Stimulated activated CD4-positive, alpha-beta T cell treated with anti-CD3 and anti-CD28 coated beads, Interleukin-4, amount 100 ng/mL, for 1 hour (primary cell): Measurements from ENCODE around the gene NOC4L.
"Not testable (repeated sequence)": the region's sequence is repeated elsewhere in the genome, so short reads cannot be mapped to it uniquely, and the experiment has no call there.

Experiments
- DNase-seq: peaks from one replicate; pipeline ENCODE4 v3.0.0-alpha.2; 2020

Gene NOC4L

DNA sequence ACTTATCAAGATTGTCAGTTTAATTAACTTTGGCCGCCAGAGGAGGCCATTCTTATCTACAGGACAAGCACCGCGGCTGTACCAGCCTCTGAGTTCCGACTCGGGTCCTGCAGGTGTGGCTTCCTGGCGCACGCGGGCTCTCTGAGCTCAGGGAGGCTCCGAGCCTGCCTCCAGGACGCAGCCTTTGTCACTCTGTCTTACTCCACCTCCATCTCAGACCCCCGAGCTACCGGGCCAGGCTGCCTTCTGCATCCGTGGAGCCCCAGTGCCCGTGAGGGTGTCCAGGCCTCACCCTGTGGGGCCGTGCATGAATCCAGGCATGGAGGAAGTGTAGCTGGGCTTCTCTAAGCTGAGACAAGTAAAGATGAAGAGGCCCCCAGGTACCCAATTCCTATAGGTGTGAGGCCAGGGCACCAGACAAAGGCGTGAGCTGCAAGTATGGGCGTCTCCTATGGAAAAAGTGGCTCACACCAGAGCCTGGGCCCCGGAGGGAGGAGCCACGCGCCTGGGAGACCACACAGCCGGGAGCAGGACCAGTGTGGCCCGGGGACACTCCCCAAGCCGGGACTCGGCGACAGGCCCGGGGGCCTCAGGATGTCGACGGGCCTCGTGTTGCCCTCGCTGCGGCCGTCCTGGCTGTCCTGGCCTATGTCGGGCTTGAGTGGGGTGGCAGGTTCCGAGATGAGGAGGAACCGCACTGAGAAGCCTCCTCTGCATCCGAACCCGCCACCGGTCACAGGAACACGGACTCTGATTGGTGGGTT, 42.8 kb downstream of the NOC4L start:
- DNase-seq, result no peak

GRCh38 chr12:132187646-132188450, 43.6 kb downstream of the NOC4L start:
- no peak for DNase-seq

DNA sequence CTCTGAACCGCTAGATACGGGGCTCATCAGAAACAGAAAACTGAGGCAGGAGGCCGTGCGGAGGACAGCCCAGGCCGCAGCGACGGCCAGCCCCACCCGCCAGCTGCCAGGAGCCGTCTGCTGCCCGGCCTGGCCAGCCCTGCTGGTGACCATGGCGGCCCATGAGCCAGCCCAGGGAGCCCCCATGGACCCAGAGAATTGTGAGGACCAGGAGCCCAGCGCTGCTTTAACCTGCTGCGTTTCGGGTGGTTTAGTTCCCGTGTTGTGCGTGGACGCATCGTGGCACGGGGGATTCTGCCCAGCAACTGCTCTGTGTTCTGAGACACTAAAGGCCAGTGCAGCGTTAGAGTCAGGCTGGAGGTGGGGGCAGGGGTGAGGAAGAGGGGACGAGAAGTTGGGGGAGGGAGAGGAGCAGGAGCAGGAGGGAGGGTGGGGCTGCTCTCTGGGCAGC, 44.2 kb downstream of the NOC4L start:
- DNase-seq, result no peak

DNA sequence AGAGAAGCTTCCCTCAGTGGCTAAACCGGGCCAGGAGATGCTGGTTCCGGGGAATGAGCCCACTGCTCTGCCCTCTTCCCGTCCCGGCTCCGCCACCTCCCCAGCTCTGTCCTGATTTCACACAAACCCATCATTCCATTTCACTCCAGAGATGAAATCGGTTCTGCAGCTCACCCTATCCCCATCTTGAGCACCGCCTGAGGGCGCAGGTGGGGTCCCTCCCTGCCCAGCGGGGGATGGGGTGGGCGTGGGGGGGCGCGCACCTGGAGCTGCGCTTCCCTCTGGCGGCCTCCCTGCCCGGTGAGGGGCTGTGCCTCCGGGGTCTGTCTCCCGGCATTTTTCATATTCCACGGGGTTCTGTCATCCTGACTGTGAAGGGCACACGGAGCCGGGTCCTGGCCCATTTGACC, 44.7 kb downstream of the NOC4L start:
- no peak for DNase-seq

- peak; percentile 94 for DNase-seq
These were observed 45.2 kb downstream of the NOC4L start for GRCh38 chr12:132189378-132190011.

DNA sequence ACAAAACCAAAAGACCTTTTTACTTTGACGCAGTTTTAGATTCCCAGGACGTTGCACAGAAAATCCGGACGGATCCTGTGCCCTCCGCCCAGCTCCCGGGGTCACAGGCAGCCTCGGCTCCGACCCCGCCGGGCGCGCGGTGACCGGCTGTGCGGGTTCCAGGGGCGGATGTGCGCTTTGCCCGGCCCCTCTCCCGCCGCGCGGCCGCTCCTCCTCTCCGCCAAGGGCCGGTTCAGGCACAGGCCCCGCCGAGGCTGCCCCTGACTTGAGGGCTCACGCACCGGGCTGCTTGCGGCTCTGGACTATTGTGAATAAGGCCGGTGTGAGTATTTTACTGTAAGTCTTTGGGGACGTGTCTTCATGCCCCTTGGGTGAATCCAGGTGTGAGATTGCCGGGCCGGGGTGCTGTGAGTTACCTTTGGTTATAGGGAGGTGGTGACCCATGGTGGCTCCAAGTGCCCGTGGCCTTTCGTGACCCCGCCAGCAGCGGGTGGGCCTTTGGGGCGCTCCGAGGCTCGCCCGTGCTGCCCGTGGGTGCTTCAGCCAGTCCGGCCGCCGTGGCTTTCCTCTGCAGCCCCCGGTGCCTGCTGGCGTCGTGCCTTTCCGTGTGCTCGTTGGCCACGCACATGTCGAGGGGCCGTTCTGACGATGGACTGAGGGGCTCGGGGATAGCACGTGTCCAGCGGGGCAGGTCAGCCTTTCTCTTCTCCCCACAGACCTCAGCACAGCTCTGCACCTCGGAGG, 45.9 kb downstream of the NOC4L start:
- DNase-seq, result no peak

GRCh38 chr12:132190834-132191500, 46.7 kb downstream of the NOC4L start:
- no peak for DNase-seq

- DNase-seq, result no peak
These were observed 47.7 kb downstream of the NOC4L start for GRCh38 chr12:132191715-132192553.

DNA sequence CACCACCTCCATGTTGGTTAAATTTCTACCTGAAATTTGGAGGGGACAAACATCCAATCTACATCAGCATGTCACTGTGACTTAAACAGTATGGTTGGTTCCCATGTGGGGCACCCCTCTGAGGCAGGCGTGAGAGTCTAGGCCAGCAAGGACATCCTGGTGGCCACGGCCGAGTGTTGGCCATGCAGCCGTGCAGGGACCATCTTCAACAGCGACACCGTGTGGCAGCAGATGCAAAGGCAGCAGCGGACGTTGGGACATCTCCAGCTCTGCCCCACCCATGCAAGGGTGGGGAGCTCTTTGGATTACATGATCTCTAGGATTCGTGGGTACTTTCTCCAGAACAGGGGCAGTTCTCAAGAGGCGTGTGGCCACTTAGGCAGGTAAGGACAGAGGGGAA, 49.8 kb downstream of the NOC4L start:
- DNase-seq, result no peak

- no peak for DNase-seq
These were observed 50.3 kb downstream of the NOC4L start for GRCh38 chr12:132194556-132194955.

DNA sequence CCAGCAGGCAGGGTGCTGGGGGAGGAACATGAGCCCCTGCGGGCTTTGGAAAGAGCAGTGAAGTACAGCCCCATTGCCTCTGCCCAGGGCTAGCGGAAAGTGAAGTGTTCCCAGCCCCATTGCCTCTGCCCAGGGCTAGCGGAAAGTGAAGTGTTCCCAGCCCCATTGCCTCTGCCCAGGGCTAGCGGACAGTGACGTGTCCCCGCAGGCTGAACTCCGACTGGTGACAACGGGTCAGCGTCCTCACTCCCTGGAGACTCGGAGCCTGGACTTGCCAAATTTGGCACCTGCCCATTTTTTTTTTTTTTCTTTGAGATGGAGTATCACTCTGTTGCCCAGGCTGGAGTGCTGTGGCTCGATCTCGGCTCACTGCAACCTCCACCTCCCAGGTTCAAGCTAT, 51.0 kb downstream of the NOC4L start:
- not testable (repeated sequence) for DNase-seq

DNA sequence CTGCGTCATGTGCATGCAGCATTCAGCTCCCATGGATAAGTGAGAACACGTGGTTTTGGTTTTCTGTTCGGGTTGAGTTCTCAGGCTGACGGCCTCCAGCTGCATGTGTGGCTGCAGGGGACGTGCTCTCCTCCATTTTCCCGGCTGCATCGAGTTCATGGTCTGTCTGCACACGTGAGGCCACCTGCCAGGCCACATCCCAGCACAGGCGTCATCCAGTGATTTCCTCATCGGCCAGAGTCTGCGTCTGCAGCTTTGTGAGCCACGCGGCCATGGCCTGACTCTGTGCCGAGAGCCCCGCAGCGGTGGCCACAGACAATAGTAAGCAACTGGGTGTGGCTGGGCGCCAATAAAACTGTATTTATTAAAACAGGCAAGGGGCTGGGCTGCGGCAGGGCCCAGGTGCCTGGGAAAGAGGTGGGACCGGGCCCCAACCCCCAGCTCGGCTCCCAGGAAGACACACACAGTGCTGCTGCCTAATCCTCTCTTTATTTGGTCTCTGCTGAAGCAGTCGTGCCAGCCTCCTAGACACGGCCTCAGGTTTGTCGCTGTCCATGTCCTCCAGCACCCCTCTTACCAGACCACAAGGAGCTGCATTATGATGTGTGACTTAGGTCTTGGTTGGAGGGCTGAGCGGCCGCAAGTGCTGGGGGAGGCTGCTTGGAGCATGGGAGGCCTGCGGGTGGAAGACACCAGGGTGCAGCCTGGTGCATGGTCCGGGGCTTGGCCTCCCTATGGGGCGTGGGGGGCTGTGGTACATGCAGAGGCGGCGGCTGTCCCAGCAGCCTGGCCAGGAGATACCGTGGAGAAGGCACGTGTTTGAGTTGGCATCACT, 52.0 kb downstream of the NOC4L start:
- no peak for DNase-seq

- no peak for DNase-seq
These were observed 52.7 kb downstream of the NOC4L start for GRCh38 chr12:132196873-132197390.

DNA sequence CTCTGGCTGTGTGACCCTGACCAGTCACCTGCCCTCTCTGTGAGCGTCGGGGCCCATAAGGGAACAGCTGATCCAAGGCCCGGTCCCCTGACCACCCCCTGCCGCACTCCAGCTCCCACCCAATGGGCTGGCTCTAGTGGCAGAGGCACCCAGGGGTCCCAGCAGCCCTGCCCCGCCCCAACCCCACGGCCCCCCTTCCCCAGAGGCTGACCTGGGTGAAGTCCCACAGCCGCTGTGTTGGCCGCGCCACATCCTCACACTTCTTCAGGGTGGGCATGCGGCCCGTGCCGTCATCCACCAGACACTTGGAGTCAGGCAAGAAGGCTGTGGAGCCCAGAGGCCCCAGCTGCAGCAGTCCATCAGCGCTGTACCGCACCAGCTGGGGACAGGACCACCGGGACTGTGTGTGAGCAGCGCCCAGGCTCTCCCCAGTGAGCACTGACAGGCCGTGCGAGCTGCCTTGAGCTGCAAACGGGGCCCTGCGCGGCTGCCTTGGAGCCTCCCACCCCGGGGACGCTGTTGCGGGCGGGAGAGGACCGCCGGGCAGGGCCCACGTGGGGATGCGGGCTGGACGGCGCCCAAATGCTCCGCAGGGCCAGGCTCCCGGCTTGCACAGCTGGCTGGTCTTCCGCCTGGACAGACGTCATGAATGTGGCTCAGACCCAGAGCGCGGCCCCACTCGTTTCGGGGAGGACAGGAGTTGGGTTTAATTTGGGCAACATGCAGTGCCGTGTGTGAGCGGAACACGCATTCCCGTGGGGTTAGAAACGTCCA, 53.5 kb downstream of the NOC4L start:
- DNase-seq, result no peak

GRCh38 chr12:132199101-132199500, 54.8 kb downstream of the NOC4L start:
- DNase-seq, result no peak

DNA sequence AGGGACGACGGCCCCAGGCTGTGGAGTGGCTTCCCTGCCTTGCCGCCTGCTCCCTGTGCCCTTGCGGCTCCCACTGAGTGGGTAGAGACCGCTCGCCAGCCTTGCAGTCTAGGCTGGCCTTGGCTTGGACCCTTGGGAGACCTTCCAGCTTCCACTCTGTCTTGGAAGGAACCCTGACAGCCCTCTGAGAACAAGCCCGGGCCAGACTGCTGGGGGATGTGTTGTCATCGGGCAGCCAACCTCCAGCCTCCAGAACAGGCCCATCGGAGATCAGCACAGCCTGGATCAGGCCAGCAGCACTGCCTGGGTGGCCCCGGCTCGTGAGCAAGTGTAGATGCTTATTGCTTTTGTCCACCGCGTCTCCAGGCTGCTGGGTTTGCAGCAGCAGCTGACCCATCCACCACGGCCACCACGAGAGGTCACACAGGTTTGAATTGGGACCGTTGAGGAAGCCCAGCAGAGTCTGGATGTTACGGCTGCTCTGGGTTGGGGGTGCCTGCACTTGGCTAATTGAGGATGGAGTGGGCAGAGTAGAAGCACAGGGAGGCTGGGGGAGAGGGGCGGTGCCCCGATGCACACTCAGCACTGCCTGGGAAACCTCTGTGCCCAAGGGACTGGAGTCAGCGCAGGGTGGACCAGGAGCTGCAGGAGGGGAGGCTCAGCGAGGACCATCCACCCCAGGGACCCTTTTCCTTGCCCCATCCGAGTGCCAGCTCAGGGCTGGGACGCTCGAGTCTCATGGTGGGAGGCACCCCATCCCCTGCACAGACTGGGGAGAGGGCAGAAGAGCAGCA, 55.5 kb downstream of the NOC4L start:
- DNase-seq, result no peak

DNA sequence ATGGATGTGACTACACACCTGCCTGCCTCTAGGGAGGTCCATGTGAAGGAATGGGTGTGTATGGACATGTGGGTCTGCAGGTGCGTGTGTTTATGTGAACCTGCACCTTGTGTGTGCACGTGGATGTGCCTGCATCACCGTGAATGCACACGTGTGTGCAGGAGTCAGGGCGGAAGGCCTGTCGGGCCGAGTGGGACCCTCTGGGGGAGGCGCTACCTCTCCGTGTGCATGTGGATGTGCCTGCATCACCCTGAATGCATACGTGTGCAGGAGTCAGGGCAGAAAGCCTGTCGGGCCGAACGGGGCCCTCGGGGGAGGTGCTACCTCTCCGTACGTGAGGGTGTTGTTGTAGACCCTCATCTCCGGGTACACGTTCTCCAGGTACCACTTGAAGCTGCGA, 56.5 kb downstream of the NOC4L start:
- DNase-seq, result no peak

- DNase-seq, result no peak
These were observed 57.3 kb downstream of the NOC4L start for GRCh38 chr12:132201391-132202120.
